Testis (tissue), 3 donors: ENCODE data around the gene ABTB2. TPM values are rescaled to one million over a fixed set of nuclear protein-coding genes. Genes with fewer than 3 reads are reported as not detected.

Experiments used
- DNase-seq: peaks from one replicate; pipeline ENCODE4 v3.0.0-alpha.2; 2019
- H3K27ac ChIP-seq, 2 donors: fragments of 200-600 bp; sonication (generic); one replicate each; pipeline ENCODE4 v1.5.1; 2019
- H3K27me3 ChIP-seq: fragments of 200-600 bp; sonication (generic); one replicate; pipeline ENCODE4 v1.5.1; 2019
- H3K36me3 ChIP-seq: fragments of 200-600 bp; sonication (generic); one replicate; pipeline ENCODE4 v1.5.1; 2017; ENCODE audit warnings: low read depth; ENCODE audit errors: missing control alignments
- H3K4me1 ChIP-seq: fragments of 200-600 bp; sonication (generic); one replicate; pipeline ENCODE4 v1.5.1; 2019
- H3K4me3 ChIP-seq, 2 donors: fragments of 200-600 bp; sonication (generic); one replicate each; pipeline ENCODE4 v1.5.1; 2017 to 2019
- H3K9me3 ChIP-seq: fragments of 200-600 bp; sonication (generic); one replicate; pipeline ENCODE4 v1.5.1; 2017
- POLR2A ChIP-seq: fragments of 450-650 bp; IDR thresholded peaks from one replicate; pipeline ENCODE4 v1.6.1; 2017; ENCODE audit warnings: antibody characterized with exemption, mild to moderate bottlenecking, moderate library complexity
- whole genome bisulfite sequencing, 2 donors: methylation state at CpG; one replicate each; pipeline ENCODE4 v1.1.5; 2018; 5-methylcytosine and 5-hydroxymethylcytosine counted together
- intact Hi-C: fragments of 100-400 bp; cut with DNase I; formaldehyde crosslinking; loops from one replicate; pipeline ENCODE4 v1.15.1; 2023; ENCODE audit warnings: low total_unique reads
- polyA plus RNA-seq: library from polyadenylated mRNA; stranded (reverse); fragments of 350-450 nt; fragmentation: Illumina TruSeq; extraction: RNeasy Lipid Tissue Mini Kit (QIAGEN cat#74804); gene quantifications from one replicate; pipeline ENCODE4 v1.2.3, GENCODE V29; 2014; ENCODE audit warnings: low read depth, low replicate concordance; ENCODE audit not compliant: insufficient read depth
- total RNA-seq, 2 donors: library from RNA; depleted of rRNA; stranded (reverse); fragments of >200 nt; gene quantifications; one replicate each; pipeline ENCODE4 v1.2.3, GENCODE V29; 2016
- TF ChIP-seq, protein P1 (sequence below), 3 experiments: fragments of 450-650 bp in 2 of 3; fragments of 200-600 bp in 1 of 3; sonication (generic) in 1 of 3; IDR thresholded peaks; one replicate each; pipeline ENCODE4 v1.5.1; 2016 to 2019; ENCODE audit warnings: antibody characterized with exemption in 3 of 3, mild to moderate bottlenecking in 2 of 3, moderate library complexity in 1 of 3

Gene ABTB2
- total and polyA plus RNA-seq, 3 donors from 2014 or later, result 5.8 to 12.1 (median 8.9) TPM

GRCh38 chr11:34160049-34160721, 197.6 kb downstream of the ABTB2 start:
- WGBS, 2 donors, result 80 to 87% methylated on average over 13 to 22 of the region's 22 CpGs
- no peak for TF ChIP-seq POLR2A
- TF ChIP-seq, protein P1, sequence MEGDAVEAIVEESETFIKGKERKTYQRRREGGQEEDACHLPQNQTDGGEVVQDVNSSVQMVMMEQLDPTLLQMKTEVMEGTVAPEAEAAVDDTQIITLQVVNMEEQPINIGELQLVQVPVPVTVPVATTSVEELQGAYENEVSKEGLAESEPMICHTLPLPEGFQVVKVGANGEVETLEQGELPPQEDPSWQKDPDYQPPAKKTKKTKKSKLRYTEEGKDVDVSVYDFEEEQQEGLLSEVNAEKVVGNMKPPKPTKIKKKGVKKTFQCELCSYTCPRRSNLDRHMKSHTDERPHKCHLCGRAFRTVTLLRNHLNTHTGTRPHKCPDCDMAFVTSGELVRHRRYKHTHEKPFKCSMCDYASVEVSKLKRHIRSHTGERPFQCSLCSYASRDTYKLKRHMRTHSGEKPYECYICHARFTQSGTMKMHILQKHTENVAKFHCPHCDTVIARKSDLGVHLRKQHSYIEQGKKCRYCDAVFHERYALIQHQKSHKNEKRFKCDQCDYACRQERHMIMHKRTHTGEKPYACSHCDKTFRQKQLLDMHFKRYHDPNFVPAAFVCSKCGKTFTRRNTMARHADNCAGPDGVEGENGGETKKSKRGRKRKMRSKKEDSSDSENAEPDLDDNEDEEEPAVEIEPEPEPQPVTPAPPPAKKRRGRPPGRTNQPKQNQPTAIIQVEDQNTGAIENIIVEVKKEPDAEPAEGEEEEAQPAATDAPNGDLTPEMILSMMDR (IDR thresholded peaks at IDR 0.05), result no peak
- no peak for DNase-seq

DNA sequence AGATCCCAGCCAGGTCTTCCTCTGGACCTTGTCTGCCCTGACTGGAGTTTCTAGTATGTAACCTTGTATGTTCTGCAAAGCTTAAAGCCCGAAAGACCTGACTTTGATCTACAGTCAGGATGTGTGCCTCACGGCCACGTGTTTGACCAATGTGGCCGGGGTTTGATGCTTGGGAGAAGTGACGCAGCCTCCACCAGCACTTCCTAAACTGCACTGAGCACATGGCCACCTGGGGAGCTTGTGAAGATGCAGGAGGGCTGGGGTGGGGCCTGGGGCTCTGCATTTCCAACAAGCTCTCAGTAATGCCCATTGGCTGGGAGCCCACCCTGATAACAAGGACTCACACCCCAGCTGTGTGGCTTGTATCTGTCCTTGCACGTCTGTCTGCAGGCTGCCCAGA, 199.1 kb downstream of the ABTB2 start:
- Histone ChIP-seq H3K4me1 (no peaks in the 10 kb centered on the region), H3K36me3 (no peaks in the 10 kb centered on the region), H3K27ac (no peak overlapping the region), H3K4me3 (no peak overlapping the region), H3K27me3 (no peaks in the 10 kb centered on the region), H3K9me3 (no peaks in the 10 kb centered on the region)
- 59 to 100% methylated on average over 1 to 6 of the region's 6 CpGs for WGBS, 2 donors
- TF ChIP-seq, protein P1 (IDR thresholded peaks at IDR 0.05), result no peak
- TF ChIP-seq POLR2A, result no peak
- DNase-seq, result no peak
- intact Hi-C loops, result no loop called here

More at GRCh38 chr11:34160049-34160721, 197.6 kb downstream of the ABTB2 start:
- Histone ChIP-seq H3K9me3 (no peaks in the 10 kb centered on the region), H3K27me3 (no peaks in the 10 kb centered on the region), H3K4me3 (no peak overlapping the region), H3K27ac (no peak overlapping the region), H3K4me1 (no peaks in the 10 kb centered on the region), H3K36me3 (no peaks in the 10 kb centered on the region)
- intact Hi-C loops, result loop anchor here (10.0 kb wide), 1 partner anchor 45 kb away; no protein-coding TSS in a partner anchor

DNA sequence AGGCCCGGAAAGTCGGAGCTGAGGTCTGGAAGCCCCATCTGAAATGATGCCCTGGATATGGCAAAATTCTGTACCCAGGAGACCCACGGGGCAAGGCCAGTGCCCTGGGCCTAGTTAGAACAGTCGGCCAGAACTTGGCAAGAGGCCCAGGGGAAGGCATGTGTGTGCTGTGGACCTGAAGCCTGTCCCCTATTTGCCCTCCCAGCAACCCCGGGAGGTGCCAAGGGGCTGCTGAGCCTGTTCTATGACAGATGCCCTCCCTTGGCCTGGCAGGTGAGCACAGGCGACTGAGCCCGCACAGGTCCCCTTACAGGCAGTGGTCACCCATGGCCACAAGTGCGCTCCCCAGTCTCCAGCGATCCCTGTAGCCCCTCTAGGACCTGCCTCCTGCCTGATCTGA, 200.6 kb downstream of the ABTB2 start:
- WGBS, 2 donors, result 77 to 82% methylated on average over 3 to 9 of the region's 9 CpGs
- DNase-seq, result no peak
- no peaks in the 10 kb centered on the region for H3K36me3 ChIP-seq

GRCh38 chr11:34155757-34156062, 202.1 kb downstream of the ABTB2 start:
- WGBS, 2 donors, result 16 to 54% methylated on average over 2 of the region's 2 CpGs
- Histone ChIP-seq H3K4me3 (no peak overlapping the region), H3K27ac (no peak overlapping the region), H3K4me1 (no peaks in the 10 kb centered on the region), H3K27me3 (no peaks in the 10 kb centered on the region), H3K36me3 (no peaks in the 10 kb centered on the region), H3K9me3 (no peaks in the 10 kb centered on the region)
- no peak for TF ChIP-seq POLR2A
- TF ChIP-seq, protein P1 (IDR thresholded peaks at IDR 0.05), result no peak
- DNase-seq, result no peak
- intact Hi-C loops, result no loop called here

More for the DNA sequence above, 200.6 kb downstream of the ABTB2 start:
- Histone ChIP-seq H3K4me1 (no peaks in the 10 kb centered on the region), H3K9me3 (no peaks in the 10 kb centered on the region), H3K27ac (no peak overlapping the region), H3K4me3 (no peak overlapping the region), H3K27me3 (no peaks in the 10 kb centered on the region)
- no peak for TF ChIP-seq POLR2A
- TF ChIP-seq, protein P1 (IDR thresholded peaks at IDR 0.05), result no peak
- intact Hi-C loops, result no loop called here
